ENCODE results near the gene LINC01488.

Gene LINC01488

DNA sequence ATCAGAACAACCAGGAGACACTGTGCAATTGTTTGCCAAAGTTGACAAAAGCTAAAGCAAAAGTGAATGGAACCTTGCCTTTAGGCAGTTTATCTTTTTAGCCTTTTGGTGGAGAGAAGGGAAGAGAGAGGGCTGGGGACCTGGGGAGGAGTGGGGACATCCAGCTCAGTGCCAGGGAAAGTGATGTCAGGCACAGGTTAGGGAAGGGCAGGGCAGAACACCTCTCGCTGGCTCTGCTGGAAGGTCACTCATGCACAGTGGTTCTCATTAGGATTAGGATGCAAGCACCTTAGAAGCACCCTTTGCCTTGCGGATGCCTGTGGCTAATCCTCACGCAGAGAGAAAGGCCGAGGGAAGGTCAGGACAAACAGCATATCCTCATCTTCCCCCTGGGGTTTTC is 14.3 kb upstream of the LINC01488 start:
- H3K36me3 ChIP-seq (ENCODE audit: insufficient read depth, low read length) = no peaks in the 10 kb centered on the region
- peaks cover 7% of the 10 kb centered on the region; the same call in 1 of the 2 replicates for H3K27me3 ChIP-seq (ENCODE audit: insufficient read depth, low read length)
- H3K4me3 ChIP-seq (ENCODE audit: low read length) = no peak overlapping the region
- no peak overlapping the region for H3K9ac ChIP-seq (ENCODE audit: low read depth, low read length)
- 93% methylated on average over 4 of the region's 4 CpGs for WGBS
- no peaks in the 10 kb centered on the region for H3K9me3 ChIP-seq (ENCODE audit: insufficient read depth, low read depth, low read length)
- peaks cover 8% of the 10 kb centered on the region for H3K4me1 ChIP-seq (ENCODE audit: insufficient read depth, low read length)
- H3K27ac ChIP-seq (ENCODE audit: low read depth, low read length) = no peak overlapping the region

DNA sequence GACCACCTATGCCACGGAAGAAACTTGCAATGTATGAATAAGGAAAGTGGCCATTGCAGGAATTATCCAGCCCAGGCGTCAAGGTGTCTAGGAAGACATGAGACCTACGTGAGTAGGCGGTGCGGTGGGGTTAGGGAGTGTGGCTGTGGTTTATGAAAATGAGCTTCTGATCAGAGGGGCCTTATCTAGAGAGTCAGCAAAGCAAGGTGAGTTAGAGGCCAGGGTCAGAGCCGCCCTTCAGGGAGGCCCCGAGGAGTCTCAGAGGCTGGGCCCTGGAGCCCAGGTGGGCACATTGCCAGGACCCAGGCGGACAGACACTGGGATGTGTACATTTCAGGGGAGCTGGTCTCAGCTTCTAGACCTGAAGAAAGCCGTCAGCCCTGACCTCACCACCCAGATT is 13.8 kb upstream of the LINC01488 start:
- H3K27ac ChIP-seq (ENCODE audit: low read depth, low read length) = no peak overlapping the region
- WGBS = 93% methylated on average over 9 of the region's 9 CpGs
- H3K4me1 ChIP-seq (ENCODE audit: insufficient read depth, low read length) = peaks cover 8% of the 10 kb centered on the region
- no peak overlapping the region for H3K9ac ChIP-seq (ENCODE audit: low read depth, low read length)
- H3K9me3 ChIP-seq (ENCODE audit: insufficient read depth, low read depth, low read length) = no peaks in the 10 kb centered on the region
- H3K4me3 ChIP-seq (ENCODE audit: low read length) = no peak overlapping the region
- H3K36me3 ChIP-seq (ENCODE audit: insufficient read depth, low read length) = no peaks in the 10 kb centered on the region
- H3K27me3 ChIP-seq (ENCODE audit: insufficient read depth, low read length) = peaks cover 11% of the 10 kb centered on the region; the same call in 1 of the 2 replicates

GRCh38 chr11:69468221-69468620 is 13.2 kb upstream of the LINC01488 start:
- peaks cover 8% of the 10 kb centered on the region for H3K4me1 ChIP-seq (ENCODE audit: insufficient read depth, low read length)
- no peaks in the 10 kb centered on the region for H3K9me3 ChIP-seq (ENCODE audit: insufficient read depth, low read depth, low read length)
- H3K9ac ChIP-seq (ENCODE audit: low read depth, low read length) = no peak overlapping the region
- H3K27me3 ChIP-seq (ENCODE audit: insufficient read depth, low read length) = peaks cover 11% of the 10 kb centered on the region; the same call in 1 of the 2 replicates
- H3K36me3 ChIP-seq (ENCODE audit: insufficient read depth, low read length) = no peaks in the 10 kb centered on the region
- no peak overlapping the region for H3K4me3 ChIP-seq (ENCODE audit: low read length)
- no peak overlapping the region for H3K27ac ChIP-seq (ENCODE audit: low read depth, low read length)
- 94% methylated on average over 10 of the region's 11 CpGs for WGBS

GRCh38 chr11:69468911-69469885 is 12.3 kb upstream of the LINC01488 start:
- H3K4me3 ChIP-seq (ENCODE audit: low read length) = no peak overlapping the region
- no peak overlapping the region for H3K27ac ChIP-seq (ENCODE audit: low read depth, low read length)
- H3K9me3 ChIP-seq (ENCODE audit: insufficient read depth, low read depth, low read length) = 0 out of 2 replicates have a peak, but pooled peaks cover 5% of the 10 kb centered on the region
- peaks cover 15% of the 10 kb centered on the region; the same call in 1 of the 2 replicates for H3K27me3 ChIP-seq (ENCODE audit: insufficient read depth, low read length)
- H3K4me1 ChIP-seq (ENCODE audit: insufficient read depth, low read length) = peaks cover 8% of the 10 kb centered on the region
- no peaks in the 10 kb centered on the region for H3K36me3 ChIP-seq (ENCODE audit: insufficient read depth, low read length)
- 85% methylated on average over 25 of the region's 25 CpGs for WGBS
- no peak overlapping the region for H3K9ac ChIP-seq (ENCODE audit: low read depth, low read length)

- Histone ChIP-seq H3K36me3 (ENCODE audit: insufficient read depth, low read length) (no peaks in the 10 kb centered on the region), H3K4me3 (ENCODE audit: low read length) (no peak overlapping the region), H3K27ac (ENCODE audit: low read depth, low read length) (no peak overlapping the region), H3K4me1 (ENCODE audit: insufficient read depth, low read length) (peaks cover 8% of the 10 kb centered on the region), H3K9me3 (ENCODE audit: insufficient read depth, low read depth, low read length) (0 out of 2 replicates have a peak, but pooled peaks cover 5% of the 10 kb centered on the region), H3K9ac (ENCODE audit: low read depth, low read length) (no peak overlapping the region), H3K27me3 (ENCODE audit: insufficient read depth, low read length) (peaks cover 21% of the 10 kb centered on the region)
- 90% methylated on average over 6 of the region's 9 CpGs for WGBS
Measured at GRCh38 chr11:69470301-69470700, 11.2 kb upstream of the LINC01488 start.

DNA sequence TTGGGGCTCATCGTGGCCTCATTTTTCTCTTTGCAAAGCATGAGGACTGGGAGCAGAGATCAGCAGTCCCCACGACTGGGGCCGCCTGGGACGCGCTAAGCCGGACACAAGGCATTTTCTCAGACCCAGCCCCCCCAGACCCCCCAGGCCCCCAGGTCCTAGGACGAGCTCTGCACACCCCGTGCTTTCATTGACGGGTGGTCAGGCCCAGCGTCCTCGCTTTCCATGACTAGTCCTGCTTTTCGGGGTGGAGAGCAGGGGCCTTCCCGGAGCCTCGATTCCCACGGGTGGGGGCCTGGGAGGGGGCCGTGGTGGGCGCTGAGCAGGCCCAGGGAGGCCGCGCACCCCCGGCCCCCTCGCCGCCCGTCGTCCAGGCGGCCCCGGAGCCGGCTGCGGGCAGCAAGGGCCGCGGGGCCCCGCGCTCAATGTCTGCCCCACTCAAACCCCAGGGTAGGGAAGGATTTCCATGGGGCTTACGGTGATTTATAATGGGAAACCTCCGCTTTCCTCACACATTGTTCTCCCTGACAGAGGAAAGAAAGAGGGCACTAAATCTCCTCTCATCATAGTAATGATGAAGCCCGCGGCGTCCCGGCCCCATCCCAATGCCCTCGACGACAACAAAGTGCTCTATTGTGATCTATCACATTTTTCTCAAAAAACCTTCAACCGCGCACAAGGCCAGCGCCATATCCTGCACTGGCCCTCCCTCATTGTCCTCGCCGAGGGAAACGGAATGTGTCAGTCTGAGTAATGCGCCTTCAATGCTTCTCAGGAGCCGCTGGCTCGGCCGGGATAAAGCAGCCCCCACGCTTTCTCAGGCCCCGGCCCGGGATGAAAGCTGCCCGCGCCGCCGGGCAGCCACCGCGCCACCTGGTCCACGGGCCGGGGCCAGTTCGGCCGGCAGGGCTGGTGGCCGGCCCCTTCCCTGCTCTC is 10.4 kb upstream of the LINC01488 start:
- 58% methylated on average over 63 of the region's 64 CpGs for WGBS
- Histone ChIP-seq H3K27ac (ENCODE audit: low read depth, low read length) (peak overlapping the region; percentile 25; the same call in 1 of the 2 replicates), H3K4me3 (ENCODE audit: low read length) (no peak overlapping the region), H3K9me3 (ENCODE audit: insufficient read depth, low read depth, low read length) (0 out of 2 replicates have a peak, but pooled peaks cover 5% of the 10 kb centered on the region), H3K27me3 (ENCODE audit: insufficient read depth, low read length) (peaks cover 27% of the 10 kb centered on the region), H3K4me1 (ENCODE audit: insufficient read depth, low read length) (peaks cover 11% of the 10 kb centered on the region), H3K36me3 (ENCODE audit: insufficient read depth, low read length) (no peaks in the 10 kb centered on the region), H3K9ac (ENCODE audit: low read depth, low read length) (no peak overlapping the region; the same call in 1 of the 2 replicates)

DNA sequence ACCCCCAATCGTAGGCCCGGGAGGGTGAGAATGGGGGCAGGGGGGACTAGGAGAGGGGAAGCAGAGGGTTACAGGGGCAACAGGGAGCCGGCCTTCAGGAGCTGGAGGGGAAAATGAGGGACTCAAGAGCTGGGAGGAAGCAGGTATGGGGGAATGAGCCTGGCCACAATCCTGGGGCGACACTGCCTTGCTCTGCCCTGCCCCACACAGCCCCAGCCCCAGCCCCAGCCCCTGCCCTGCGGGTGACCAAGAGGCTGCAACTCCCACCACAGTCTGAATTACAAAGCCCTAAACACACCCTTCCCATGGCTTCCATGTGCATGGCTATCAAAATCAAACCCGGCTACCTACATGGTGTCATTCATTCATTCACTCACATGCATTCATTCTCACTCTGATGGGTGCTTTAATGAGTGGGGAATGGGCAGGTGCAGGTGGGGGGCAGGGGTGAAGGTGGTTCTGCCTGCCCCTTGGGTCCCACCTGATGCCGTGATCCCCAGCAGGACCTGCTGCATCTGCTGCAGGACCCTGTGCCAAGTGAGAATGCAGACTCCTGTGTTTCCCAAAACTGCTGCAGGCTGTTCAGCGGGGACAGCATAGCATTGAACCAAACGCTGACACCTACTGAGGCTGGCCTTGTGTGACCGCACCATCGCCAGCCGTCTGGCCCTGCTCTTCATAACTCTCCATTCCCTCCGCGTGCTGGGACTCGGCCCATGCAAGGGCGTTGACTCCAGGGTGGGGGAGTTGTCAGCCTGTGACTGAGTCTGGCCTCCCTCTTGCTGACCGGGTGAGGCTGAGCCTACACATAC is 9.5 kb upstream of the LINC01488 start:
- Histone ChIP-seq H3K9me3 (ENCODE audit: insufficient read depth, low read depth, low read length) (0 out of 2 replicates have a peak, but pooled peaks cover 5% of the 10 kb centered on the region), H3K4me1 (ENCODE audit: insufficient read depth, low read length) (peaks cover 19% of the 10 kb centered on the region), H3K4me3 (ENCODE audit: low read length) (no peak overlapping the region), H3K27me3 (ENCODE audit: insufficient read depth, low read length) (peaks cover 33% of the 10 kb centered on the region), H3K27ac (ENCODE audit: low read depth, low read length) (peak overlapping the region; percentile 25; the same call in 1 of the 2 replicates), H3K36me3 (ENCODE audit: insufficient read depth, low read length) (no peaks in the 10 kb centered on the region), H3K9ac (ENCODE audit: low read depth, low read length) (no peak overlapping the region; the same call in 1 of the 2 replicates)
- WGBS = 66% methylated on average over 17 of the region's 17 CpGs

- Histone ChIP-seq H3K9me3 (ENCODE audit: insufficient read depth, low read depth, low read length) (0 out of 2 replicates have a peak, but pooled peaks cover 5% of the 10 kb centered on the region), H3K4me3 (ENCODE audit: low read length) (no peak overlapping the region), H3K27me3 (ENCODE audit: insufficient read depth, low read length) (peaks cover 41% of the 10 kb centered on the region), H3K4me1 (ENCODE audit: insufficient read depth, low read length) (peaks cover 26% of the 10 kb centered on the region), H3K27ac (ENCODE audit: low read depth, low read length) (no peak overlapping the region), H3K9ac (ENCODE audit: low read depth, low read length) (no peak overlapping the region), H3K36me3 (ENCODE audit: insufficient read depth, low read length) (no peaks in the 10 kb centered on the region)
- 94% methylated on average over 12 of the region's 12 CpGs for WGBS
Measured at GRCh38 chr11:69472541-69473275, 8.8 kb upstream of the LINC01488 start.

DNA sequence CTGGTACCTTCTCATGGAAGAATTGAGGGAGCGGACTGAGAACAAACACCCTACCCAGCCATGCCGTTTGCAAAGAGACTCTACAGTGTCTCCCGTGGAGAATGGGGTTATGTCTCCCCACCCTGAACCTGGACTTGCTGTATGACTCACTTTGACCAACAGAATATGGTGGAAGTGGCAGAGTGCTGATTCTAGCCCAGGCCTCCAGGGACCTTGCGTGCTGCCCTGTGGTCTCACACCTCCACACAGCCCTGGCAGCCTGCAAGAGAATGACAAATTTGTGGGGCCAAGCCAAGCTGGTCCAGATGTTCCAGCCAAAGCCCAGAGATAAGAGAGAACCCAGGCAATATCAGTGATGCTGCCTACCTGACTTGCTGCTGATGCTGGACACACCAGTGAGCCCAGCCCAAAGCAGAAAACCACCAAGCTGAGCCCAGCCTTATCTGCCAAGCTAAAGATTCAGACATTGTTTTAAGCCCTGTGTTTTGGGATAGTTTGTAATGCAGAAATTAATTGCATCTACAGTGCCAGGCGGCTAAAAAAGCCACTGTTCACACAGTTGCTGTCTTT is 8.1 kb upstream of the LINC01488 start:
- Histone ChIP-seq H3K27me3 (ENCODE audit: insufficient read depth, low read length) (peaks cover 47% of the 10 kb centered on the region), H3K9me3 (ENCODE audit: insufficient read depth, low read depth, low read length) (0 out of 2 replicates have a peak, but pooled peaks cover 5% of the 10 kb centered on the region), H3K4me3 (ENCODE audit: low read length) (no peak overlapping the region), H3K9ac (ENCODE audit: low read depth, low read length) (no peak overlapping the region), H3K27ac (ENCODE audit: low read depth, low read length) (no peak overlapping the region), H3K36me3 (ENCODE audit: insufficient read depth, low read length) (no peaks in the 10 kb centered on the region), H3K4me1 (ENCODE audit: insufficient read depth, low read length) (peaks cover 26% of the 10 kb centered on the region)
- 93% methylated on average over 5 of the region's 5 CpGs for WGBS

Data from HUES64 (cell line).